GM23338 (cell line): Measurements from ENCODE around the gene MYO1E. TPM values are rescaled to one million over a fixed set of nuclear protein-coding genes. Genes with fewer than 3 reads are reported as not detected.

Experiments used
- ATAC-seq: fragments of 200-7000 bp; cut with Tn5 transposase; 3 replicates; pipeline ENCODE4 v1.9.1; 2020
- DNase-seq: peaks from one replicate; pipeline ENCODE4 v3.0.0-alpha.2; 2015; ENCODE audit warnings: low spot score
- H2AFZ ChIP-seq: fragments of 200-600 bp; sonication (generic); 2 replicates; pipeline ENCODE4 v1.8.0; 2016; ENCODE audit warnings: antibody characterized with exemption, mild to moderate bottlenecking, moderate library complexity
- H3F3A ChIP-seq: fragments of 200-600 bp; sonication (generic); replicated peaks from 2 replicates; pipeline ENCODE4 v1.8.0; 2017; ENCODE audit warnings: antibody characterized with exemption, mixed run types, low read depth
- H3K27ac ChIP-seq: fragments of 200-600 bp; sonication (generic); 2 replicates; pipeline ENCODE4 v1.6.1; 2016; ENCODE audit warnings: low read depth
- H3K27me3 ChIP-seq: fragments of 200-600 bp; sonication (generic); 2 replicates; pipeline ENCODE4 v1.8.0; 2016; ENCODE audit warnings: mild to moderate bottlenecking, mixed run types, moderate library complexity; ENCODE audit not compliant: insufficient read depth
- H3K36me3 ChIP-seq: fragments of 200-600 bp; sonication (generic); 2 replicates; pipeline ENCODE4 v1.8.0; 2016; ENCODE audit warnings: mild to moderate bottlenecking; ENCODE audit not compliant: insufficient read depth
- H3K4me1 ChIP-seq: fragments of 200-600 bp; sonication (generic); 2 replicates; pipeline ENCODE4 v1.8.0; 2016; ENCODE audit warnings: mild to moderate bottlenecking, moderate library complexity; ENCODE audit not compliant: insufficient read depth
- H3K4me2 ChIP-seq: fragments of 200-600 bp; sonication (generic); 2 replicates; pipeline ENCODE4 v1.7.1; 2017; ENCODE audit warnings: mixed run types
- H3K4me3 ChIP-seq: fragments of 200-600 bp; sonication (generic); 2 replicates; pipeline ENCODE4 v1.6.1; 2016; ENCODE audit warnings: mixed run types
- H3K79me2 ChIP-seq: fragments of 200-600 bp; sonication (generic); replicated peaks from 2 replicates; pipeline ENCODE4 v1.8.0; 2017; ENCODE audit warnings: mild to moderate bottlenecking; ENCODE audit not compliant: insufficient read depth
- H3K9me2 ChIP-seq: fragments of 200-600 bp; sonication (generic); 2 replicates; pipeline ENCODE4 v1.8.0; 2017; ENCODE audit not compliant: insufficient read depth
- H4K20me1 ChIP-seq: fragments of 200-600 bp; sonication (generic); replicated peaks from 2 replicates; pipeline ENCODE4 v1.8.0; 2017; ENCODE audit warnings: mild to moderate bottlenecking; ENCODE audit not compliant: insufficient read depth
- H3K27ac Mint-ChIP-seq: 2 replicates; pipeline ENCODE4 v1.8.0; 2020; ENCODE audit warnings: inconsistent platforms, mild to moderate bottlenecking, moderate library complexity, mixed read lengths
- H3K27me3 Mint-ChIP-seq: 3 replicates; pipeline ENCODE4 v1.8.0; 2022; ENCODE audit warnings: low read depth, mild to moderate bottlenecking, moderate library complexity, mixed read lengths, inconsistent platforms; ENCODE audit not compliant: insufficient read depth, poor library complexity
- H3K36me3 Mint-ChIP-seq: 3 replicates; pipeline ENCODE4 v1.8.0; 2021; ENCODE audit warnings: low read depth, mild to moderate bottlenecking, inconsistent platforms, moderate library complexity, mixed read lengths
- H3K4me1 Mint-ChIP-seq: 3 replicates; pipeline ENCODE4 v1.8.0; 2020; ENCODE audit warnings: mild to moderate bottlenecking, inconsistent platforms, mixed read lengths
- H3K4me3 Mint-ChIP-seq: 3 replicates; pipeline ENCODE4 v1.8.0; 2021; ENCODE audit warnings: moderate library complexity, mild to moderate bottlenecking, inconsistent platforms, mixed read lengths
- H3K9me3 Mint-ChIP-seq: 3 replicates; pipeline ENCODE4 v1.8.0; 2020; ENCODE audit warnings: moderate library complexity, mild to moderate bottlenecking, inconsistent platforms, mixed read lengths
- CREB1 ChIP-seq: fragments of 250-450 bp; sonication (Bioruptor Pico); IDR thresholded peaks from 2 replicates; pipeline ENCODE4 v1.5.0; 2020; ENCODE audit warnings: low read depth, mild to moderate bottlenecking, moderate library complexity
- EZH2 ChIP-seq: fragments of 200-600 bp; sonication (generic); IDR thresholded peaks from one replicate; pipeline ENCODE4 v1.8.0; 2017; ENCODE audit warnings: antibody characterized with exemption, mild to moderate bottlenecking, low read depth; ENCODE audit not compliant: unreplicated experiment
- EZH2phosphoT487 ChIP-seq: fragments of 200-600 bp; sonication (generic); IDR thresholded peaks from one replicate; pipeline ENCODE4 v1.8.1; 2018; ENCODE audit warnings: antibody characterized with exemption; ENCODE audit not compliant: unreplicated experiment
- JUNB ChIP-seq: IDR thresholded peaks from one replicate; pipeline ENCODE4 v1.6.1; 2016; ENCODE audit warnings: antibody characterized with exemption; ENCODE audit not compliant: unreplicated experiment
- NANOG ChIP-seq: IDR thresholded peaks from 2 replicates; pipeline ENCODE4 v1.6.1; 2016; ENCODE audit warnings: antibody characterized with exemption, borderline replicate concordance
- POLR2AphosphoS5 ChIP-seq: IDR thresholded peaks from 2 replicates; pipeline ENCODE4 v1.6.1; 2016; ENCODE audit warnings: antibody characterized with exemption, low read depth
- STAT1 ChIP-seq: IDR thresholded peaks from one replicate; pipeline ENCODE4 v1.6.1; 2016; ENCODE audit warnings: antibody characterized with exemption; ENCODE audit not compliant: unreplicated experiment
- ZNF114 ChIP-seq: fragments of 250-450 bp; sonication (Bioruptor Pico); IDR thresholded peaks from 2 replicates; pipeline ENCODE4 v1.5.0; 2020; ENCODE audit warnings: mild to moderate bottlenecking, moderate library complexity
- ZNF331 ChIP-seq: fragments of 250-450 bp; sonication (Bioruptor Pico); IDR thresholded peaks from 2 replicates; pipeline ENCODE4 v1.5.0; 2020; ENCODE audit warnings: low read depth, mild to moderate bottlenecking, moderate library complexity
- polyA plus RNA-seq: library from polyadenylated mRNA; unstranded; fragments of >200 nt; fragmentation: Nextera tagmentation; extraction: Ambion mirVana; gene quantifications from 2 replicates; pipeline ENCODE4 v1.2.1, GENCODE V29; 2016
- total RNA-seq: library from RNA; depleted of rRNA; stranded (reverse); fragments of >200 nt; shearing (Covaris generic); gene quantifications from 2 replicates; pipeline ENCODE4 v1.2.3, GENCODE V29; 2014
- TF ChIP-seq, protein P1 (sequence below), 2 experiments: fragments of 200-600 bp in 1 of 2; sonication (generic) in 1 of 2; conservative IDR thresholded peaks; 2 replicates each; pipeline versions ENCODE4 v1.5.1 to v1.6.1; 2016 to 2017; ENCODE audit warnings: antibody characterized with exemption in 2 of 2, low read depth in 2 of 2, mild to moderate bottlenecking in 2 of 2, moderate library complexity in 1 of 2
- TF ChIP-seq, protein P2 (sequence below): fragments of 250-450 bp; sonication (Bioruptor Pico); IDR thresholded peaks from 2 replicates; pipeline ENCODE4 v1.5.0; 2020; ENCODE audit warnings: mild to moderate bottlenecking, moderate library complexity
- TF ChIP-seq, protein P3 (sequence below): IDR thresholded peaks from 2 replicates; pipeline ENCODE4 v1.6.1; 2016; ENCODE audit warnings: antibody characterized with exemption
- TF ChIP-seq, protein P4 (sequence below): IDR thresholded peaks from one replicate; pipeline ENCODE4 v1.6.1; 2018; ENCODE audit warnings: antibody characterized with exemption; ENCODE audit not compliant: unreplicated experiment

Gene MYO1E
- total and polyA plus RNA-seq, 2 experiments from 2014 or later: 68.3 to 131 TPM

DNA sequence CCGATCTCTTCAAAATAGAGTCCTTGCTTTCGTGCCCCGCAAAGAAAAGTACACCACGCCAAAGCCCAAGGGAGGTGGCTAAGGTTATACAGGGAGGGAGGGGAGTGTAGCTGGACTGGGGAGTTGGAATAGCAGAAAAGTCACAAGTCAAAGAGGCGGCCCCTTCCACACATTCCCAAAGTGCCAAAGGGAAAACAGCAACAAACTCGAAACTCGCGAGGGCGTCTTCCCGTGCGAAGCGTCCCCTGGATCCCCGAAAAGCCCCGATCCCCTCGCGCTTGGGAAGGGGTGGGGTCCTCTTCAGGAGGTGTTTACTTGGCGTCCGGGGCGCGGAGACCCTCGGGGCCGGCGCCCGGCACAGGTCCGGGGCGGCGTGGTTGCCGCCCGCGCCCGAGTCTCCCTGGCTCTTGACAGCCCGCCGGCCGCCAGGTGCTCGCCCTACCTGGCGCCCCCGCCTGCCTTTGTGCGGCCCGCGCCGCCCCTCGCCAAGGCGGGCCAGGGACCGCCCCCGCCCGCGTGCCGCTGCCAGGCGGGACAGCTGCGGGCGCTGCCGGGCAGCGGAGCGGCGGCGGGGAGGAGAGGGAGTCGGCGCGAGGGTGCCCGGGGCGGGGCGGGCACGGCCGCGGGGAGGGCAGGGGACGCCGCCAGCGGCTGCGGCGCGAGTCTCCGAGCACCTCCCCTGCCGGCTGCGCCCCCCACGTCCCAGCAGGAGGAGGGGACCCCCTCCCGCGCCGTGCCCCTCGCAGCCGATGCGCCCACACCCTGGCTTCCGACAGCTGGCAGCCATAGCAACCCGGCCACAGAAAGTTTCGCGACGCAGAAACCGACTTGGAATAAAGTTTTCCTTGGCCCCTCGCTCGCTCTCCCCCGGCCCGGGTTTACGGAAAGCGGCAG is 966 bp downstream of the MYO1E start:
- no peaks in the 10 kb centered on the region for H3K9me2 ChIP-seq
- H3K4me1 ChIP-seq: peaks cover 20% of the 10 kb centered on the region
- no peaks in the 10 kb centered on the region for H3K36me3 ChIP-seq
- H3K4me1 Mint-ChIP-seq: peaks cover 18% of the 10 kb centered on the region; the same call in 2 of the 3 replicates
- no peaks in the 10 kb centered on the region for H3K9me3 Mint-ChIP-seq
- TF ChIP-seq STAT1 (no peak), CREB1 (CRISPR knock-in tag) (no peak), POLR2AphosphoS5 (no peak), JUNB (no peak), ZNF331 (no peak), NANOG (no peak), ZNF114 (CRISPR knock-in tag) (no peak), EZH2phosphoT487 (no peak), EZH2 (no peak)
- TF ChIP-seq, protein P1, sequence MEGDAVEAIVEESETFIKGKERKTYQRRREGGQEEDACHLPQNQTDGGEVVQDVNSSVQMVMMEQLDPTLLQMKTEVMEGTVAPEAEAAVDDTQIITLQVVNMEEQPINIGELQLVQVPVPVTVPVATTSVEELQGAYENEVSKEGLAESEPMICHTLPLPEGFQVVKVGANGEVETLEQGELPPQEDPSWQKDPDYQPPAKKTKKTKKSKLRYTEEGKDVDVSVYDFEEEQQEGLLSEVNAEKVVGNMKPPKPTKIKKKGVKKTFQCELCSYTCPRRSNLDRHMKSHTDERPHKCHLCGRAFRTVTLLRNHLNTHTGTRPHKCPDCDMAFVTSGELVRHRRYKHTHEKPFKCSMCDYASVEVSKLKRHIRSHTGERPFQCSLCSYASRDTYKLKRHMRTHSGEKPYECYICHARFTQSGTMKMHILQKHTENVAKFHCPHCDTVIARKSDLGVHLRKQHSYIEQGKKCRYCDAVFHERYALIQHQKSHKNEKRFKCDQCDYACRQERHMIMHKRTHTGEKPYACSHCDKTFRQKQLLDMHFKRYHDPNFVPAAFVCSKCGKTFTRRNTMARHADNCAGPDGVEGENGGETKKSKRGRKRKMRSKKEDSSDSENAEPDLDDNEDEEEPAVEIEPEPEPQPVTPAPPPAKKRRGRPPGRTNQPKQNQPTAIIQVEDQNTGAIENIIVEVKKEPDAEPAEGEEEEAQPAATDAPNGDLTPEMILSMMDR (conservative IDR thresholded peaks at IDR 0.05; ENCODE audit: low read depth in 2 of 2): no peak
- TF ChIP-seq, protein P2, sequence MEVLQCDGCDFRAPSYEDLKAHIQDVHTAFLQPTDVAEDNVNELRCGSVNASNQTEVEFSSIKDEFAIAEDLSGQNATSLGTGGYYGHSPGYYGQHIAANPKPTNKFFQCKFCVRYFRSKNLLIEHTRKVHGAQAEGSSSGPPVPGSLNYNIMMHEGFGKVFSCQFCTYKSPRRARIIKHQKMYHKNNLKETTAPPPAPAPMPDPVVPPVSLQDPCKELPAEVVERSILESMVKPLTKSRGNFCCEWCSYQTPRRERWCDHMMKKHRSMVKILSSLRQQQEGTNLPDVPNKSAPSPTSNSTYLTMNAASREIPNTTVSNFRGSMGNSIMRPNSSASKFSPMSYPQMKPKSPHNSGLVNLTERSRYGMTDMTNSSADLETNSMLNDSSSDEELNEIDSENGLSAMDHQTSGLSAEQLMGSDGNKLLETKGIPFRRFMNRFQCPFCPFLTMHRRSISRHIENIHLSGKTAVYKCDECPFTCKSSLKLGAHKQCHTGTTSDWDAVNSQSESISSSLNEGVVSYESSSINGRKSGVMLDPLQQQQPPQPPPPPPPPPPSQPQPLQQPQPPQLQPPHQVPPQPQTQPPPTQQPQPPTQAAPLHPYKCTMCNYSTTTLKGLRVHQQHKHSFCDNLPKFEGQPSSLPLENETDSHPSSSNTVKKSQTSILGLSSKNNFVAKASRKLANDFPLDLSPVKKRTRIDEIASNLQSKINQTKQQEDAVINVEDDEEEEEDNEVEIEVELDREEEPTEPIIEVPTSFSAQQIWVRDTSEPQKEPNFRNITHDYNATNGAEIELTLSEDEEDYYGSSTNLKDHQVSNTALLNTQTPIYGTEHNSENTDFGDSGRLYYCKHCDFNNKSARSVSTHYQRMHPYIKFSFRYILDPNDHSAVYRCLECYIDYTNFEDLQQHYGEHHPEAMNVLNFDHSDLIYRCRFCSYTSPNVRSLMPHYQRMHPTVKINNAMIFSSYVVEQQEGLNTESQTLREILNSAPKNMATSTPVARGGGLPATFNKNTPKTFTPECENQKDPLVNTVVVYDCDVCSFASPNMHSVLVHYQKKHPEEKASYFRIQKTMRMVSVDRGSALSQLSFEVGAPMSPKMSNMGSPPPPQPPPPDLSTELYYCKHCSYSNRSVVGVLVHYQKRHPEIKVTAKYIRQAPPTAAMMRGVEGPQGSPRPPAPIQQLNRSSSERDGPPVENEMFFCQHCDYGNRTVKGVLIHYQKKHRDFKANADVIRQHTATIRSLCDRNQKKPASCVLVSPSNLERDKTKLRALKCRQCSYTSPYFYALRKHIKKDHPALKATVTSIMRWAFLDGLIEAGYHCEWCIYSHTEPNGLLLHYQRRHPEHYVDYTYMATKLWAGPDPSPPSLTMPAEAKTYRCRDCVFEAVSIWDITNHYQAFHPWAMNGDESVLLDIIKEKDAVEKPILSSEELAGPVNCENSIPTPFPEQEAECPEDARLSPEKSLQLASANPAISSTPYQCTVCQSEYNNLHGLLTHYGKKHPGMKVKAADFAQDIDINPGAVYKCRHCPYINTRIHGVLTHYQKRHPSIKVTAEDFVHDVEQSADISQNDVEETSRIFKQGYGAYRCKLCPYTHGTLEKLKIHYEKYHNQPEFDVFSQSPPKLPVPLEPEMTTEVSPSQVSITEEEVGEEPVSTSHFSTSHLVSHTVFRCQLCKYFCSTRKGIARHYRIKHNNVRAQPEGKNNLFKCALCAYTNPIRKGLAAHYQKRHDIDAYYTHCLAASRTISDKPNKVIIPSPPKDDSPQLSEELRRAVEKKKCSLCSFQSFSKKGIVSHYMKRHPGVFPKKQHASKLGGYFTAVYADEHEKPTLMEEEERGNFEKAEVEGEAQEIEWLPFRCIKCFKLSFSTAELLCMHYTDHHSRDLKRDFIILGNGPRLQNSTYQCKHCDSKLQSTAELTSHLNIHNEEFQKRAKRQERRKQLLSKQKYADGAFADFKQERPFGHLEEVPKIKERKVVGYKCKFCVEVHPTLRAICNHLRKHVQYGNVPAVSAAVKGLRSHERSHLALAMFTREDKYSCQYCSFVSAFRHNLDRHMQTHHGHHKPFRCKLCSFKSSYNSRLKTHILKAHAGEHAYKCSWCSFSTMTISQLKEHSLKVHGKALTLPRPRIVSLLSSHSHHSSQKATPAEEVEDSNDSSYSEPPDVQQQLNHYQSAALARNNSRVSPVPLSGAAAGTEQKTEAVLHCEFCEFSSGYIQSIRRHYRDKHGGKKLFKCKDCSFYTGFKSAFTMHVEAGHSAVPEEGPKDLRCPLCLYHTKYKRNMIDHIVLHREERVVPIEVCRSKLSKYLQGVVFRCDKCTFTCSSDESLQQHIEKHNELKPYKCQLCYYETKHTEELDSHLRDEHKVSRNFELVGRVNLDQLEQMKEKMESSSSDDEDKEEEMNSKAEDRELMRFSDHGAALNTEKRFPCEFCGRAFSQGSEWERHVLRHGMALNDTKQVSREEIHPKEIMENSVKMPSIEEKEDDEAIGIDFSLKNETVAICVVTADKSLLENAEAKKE: no peak
- TF ChIP-seq, protein P3, sequence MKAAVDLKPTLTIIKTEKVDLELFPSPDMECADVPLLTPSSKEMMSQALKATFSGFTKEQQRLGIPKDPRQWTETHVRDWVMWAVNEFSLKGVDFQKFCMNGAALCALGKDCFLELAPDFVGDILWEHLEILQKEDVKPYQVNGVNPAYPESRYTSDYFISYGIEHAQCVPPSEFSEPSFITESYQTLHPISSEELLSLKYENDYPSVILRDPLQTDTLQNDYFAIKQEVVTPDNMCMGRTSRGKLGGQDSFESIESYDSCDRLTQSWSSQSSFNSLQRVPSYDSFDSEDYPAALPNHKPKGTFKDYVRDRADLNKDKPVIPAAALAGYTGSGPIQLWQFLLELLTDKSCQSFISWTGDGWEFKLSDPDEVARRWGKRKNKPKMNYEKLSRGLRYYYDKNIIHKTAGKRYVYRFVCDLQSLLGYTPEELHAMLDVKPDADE: no peak
- TF ChIP-seq, protein P4, sequence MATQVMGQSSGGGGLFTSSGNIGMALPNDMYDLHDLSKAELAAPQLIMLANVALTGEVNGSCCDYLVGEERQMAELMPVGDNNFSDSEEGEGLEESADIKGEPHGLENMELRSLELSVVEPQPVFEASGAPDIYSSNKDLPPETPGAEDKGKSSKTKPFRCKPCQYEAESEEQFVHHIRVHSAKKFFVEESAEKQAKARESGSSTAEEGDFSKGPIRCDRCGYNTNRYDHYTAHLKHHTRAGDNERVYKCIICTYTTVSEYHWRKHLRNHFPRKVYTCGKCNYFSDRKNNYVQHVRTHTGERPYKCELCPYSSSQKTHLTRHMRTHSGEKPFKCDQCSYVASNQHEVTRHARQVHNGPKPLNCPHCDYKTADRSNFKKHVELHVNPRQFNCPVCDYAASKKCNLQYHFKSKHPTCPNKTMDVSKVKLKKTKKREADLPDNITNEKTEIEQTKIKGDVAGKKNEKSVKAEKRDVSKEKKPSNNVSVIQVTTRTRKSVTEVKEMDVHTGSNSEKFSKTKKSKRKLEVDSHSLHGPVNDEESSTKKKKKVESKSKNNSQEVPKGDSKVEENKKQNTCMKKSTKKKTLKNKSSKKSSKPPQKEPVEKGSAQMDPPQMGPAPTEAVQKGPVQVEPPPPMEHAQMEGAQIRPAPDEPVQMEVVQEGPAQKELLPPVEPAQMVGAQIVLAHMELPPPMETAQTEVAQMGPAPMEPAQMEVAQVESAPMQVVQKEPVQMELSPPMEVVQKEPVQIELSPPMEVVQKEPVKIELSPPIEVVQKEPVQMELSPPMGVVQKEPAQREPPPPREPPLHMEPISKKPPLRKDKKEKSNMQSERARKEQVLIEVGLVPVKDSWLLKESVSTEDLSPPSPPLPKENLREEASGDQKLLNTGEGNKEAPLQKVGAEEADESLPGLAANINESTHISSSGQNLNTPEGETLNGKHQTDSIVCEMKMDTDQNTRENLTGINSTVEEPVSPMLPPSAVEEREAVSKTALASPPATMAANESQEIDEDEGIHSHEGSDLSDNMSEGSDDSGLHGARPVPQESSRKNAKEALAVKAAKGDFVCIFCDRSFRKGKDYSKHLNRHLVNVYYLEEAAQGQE: no peak
- ATAC-seq: peak; percentile 31
- no peaks in the 10 kb centered on the region; the same call in 1 of the 2 replicates for H3F3A ChIP-seq
- peak; percentile 76 for DNase-seq
- H3K27ac Mint-ChIP-seq: no peak overlapping the region
- peaks cover 11% of the 10 kb centered on the region for H3K27me3 ChIP-seq
- H3K4me3 ChIP-seq: peak overlapping the region; percentile 55
- peaks cover 22% of the 10 kb centered on the region for H3K27me3 Mint-ChIP-seq
- H2AFZ ChIP-seq: no peak overlapping the region; the same call in 1 of the 2 replicates
- H3K79me2 ChIP-seq: peaks cover 49% of the 10 kb centered on the region
- H3K4me3 Mint-ChIP-seq: peak overlapping the region; percentile 85
- H3K27ac ChIP-seq: peak overlapping the region; percentile 93; the same call in 1 of the 2 replicates
- peak overlapping the region; percentile 97 for H3K4me2 ChIP-seq
- H4K20me1 ChIP-seq: peaks cover 38% of the 10 kb centered on the region
- H3K36me3 Mint-ChIP-seq: no peaks in the 10 kb centered on the region; the same call in 2 of the 3 replicates
